HEK293 (cell line): ENCODE measurements around the gene MYL4.

Experiments used
- CTCF ChIA-PET: fragments of 350-600 bp; formaldehyde crosslinking; extraction: SDS; loops from one replicate; lab custom pipeline; 2021; ENCODE audit warnings: antibody characterized with exemption; lab: Yijun Ruan, JAX
- POLR2A ChIA-PET: fragments of 300-600 bp; formaldehyde crosslinking; extraction: SDS; loops from one replicate; lab custom pipeline; 2020; ENCODE audit warnings: antibody characterized with exemption, inconsistent platforms; lab: Yijun Ruan, JAX
- H3K27ac ChIP-seq: fragments of 200-500 bp; sonication (Bioruptor generic); 2 replicates; pipeline ENCODE4 v1.5.1; 2014; ENCODE audit warnings: low read depth, low read length, control low read depth, inconsistent platforms; ENCODE audit errors: extremely low read depth
- H3K36me3 ChIP-seq, 2 experiments: fragments of 200-500 bp in 1 of 2; sonication (Bioruptor generic) in 1 of 2; 1 replicate in 1 of 2; 2 replicates in 1 of 2; pipeline ENCODE4 v1.5.1; 2014 to 2017; ENCODE audit warnings: inconsistent platforms in 2 of 2, low read length in 2 of 2; ENCODE audit not compliant: control insufficient read depth in 2 of 2, insufficient read depth in 1 of 2
- H3K4me1 ChIP-seq: fragments of 200-500 bp; sonication (Bioruptor generic); 2 replicates; pipeline ENCODE4 v1.5.1; 2014; ENCODE audit warnings: mild to moderate bottlenecking, low read length, inconsistent platforms; ENCODE audit not compliant: control insufficient read depth, insufficient read depth
- H3K4me3 ChIP-seq: 2 replicates; pipeline ENCODE4 v1.5.1; 2011; ENCODE audit warnings: low read depth, mild to moderate bottlenecking, control low read depth, low read length, moderate library complexity
- H3K9me3 ChIP-seq: fragments of 200-500 bp; sonication (Bioruptor generic); 2 replicates; pipeline ENCODE4 v1.5.1; 2014; ENCODE audit warnings: low read depth, low read length, inconsistent platforms; ENCODE audit not compliant: control insufficient read depth, insufficient read depth
- GFI1B ChIP-seq: fragments of 450-650 bp; formaldehyde crosslinking; IDR thresholded peaks from 2 replicates; pipeline ENCODE4 v1.5.1; 2016; ENCODE audit warnings: missing biosample characterization, missing genetic modification characterization
- KLF16 ChIP-seq: fragments of 450-650 bp; formaldehyde crosslinking; IDR thresholded peaks from 2 replicates; pipeline ENCODE4 v1.5.1; 2017; ENCODE audit warnings: missing biosample characterization, missing genetic modification characterization
- KLF9 ChIP-seq: fragments of 450-650 bp; formaldehyde crosslinking; IDR thresholded peaks from 2 replicates; pipeline ENCODE4 v1.5.1; 2016; ENCODE audit warnings: missing biosample characterization, missing genetic modification characterization, low read depth
- TCF7L2 ChIP-seq: IDR thresholded peaks from 2 replicates; pipeline ENCODE4 v1.6.1; 2011; ENCODE audit warnings: low read depth, mild to moderate bottlenecking, inconsistent platforms, low read length, moderate library complexity, borderline replicate concordance
- TRIM28 ChIP-seq: IDR thresholded peaks from 2 replicates; pipeline ENCODE4 v1.6.1; 2011; ENCODE audit warnings: low read length, control low read depth, borderline replicate concordance
- ZNF350 ChIP-seq: fragments of 450-650 bp; formaldehyde crosslinking; IDR thresholded peaks from 2 replicates; pipeline ENCODE4 v1.5.0; 2017; ENCODE audit warnings: missing biosample characterization, mild to moderate bottlenecking, missing genetic modification characterization
- ZNF433 ChIP-seq: fragments of 450-650 bp; formaldehyde crosslinking; IDR thresholded peaks from 2 replicates; pipeline ENCODE4 v1.5.1; 2016; ENCODE audit warnings: missing biosample characterization, missing genetic modification characterization, low read depth
- ZNF513 ChIP-seq: fragments of 450-650 bp; IDR thresholded peaks from 2 replicates; pipeline ENCODE4 v1.5.1; 2018; ENCODE audit warnings: missing biosample characterization, missing genetic modification characterization
- ZNF571 ChIP-seq: fragments of 450-650 bp; formaldehyde crosslinking; IDR thresholded peaks from 2 replicates; pipeline ENCODE4 v1.5.0; 2017; ENCODE audit warnings: missing biosample characterization, missing genetic modification characterization
- ZNF768 ChIP-seq: fragments of 450-650 bp; formaldehyde crosslinking; IDR thresholded peaks from 2 replicates; pipeline ENCODE4 v1.5.1; 2018; ENCODE audit warnings: missing biosample characterization, mild to moderate bottlenecking, missing genetic modification characterization
- ZNF785 ChIP-seq: fragments of 450-650 bp; formaldehyde crosslinking; IDR thresholded peaks from 2 replicates; pipeline ENCODE4 v1.5.1; 2016; ENCODE audit warnings: missing biosample characterization, missing genetic modification characterization
- TF ChIP-seq, protein P1 (sequence below): fragments of 450-650 bp; formaldehyde crosslinking; IDR thresholded peaks from 2 replicates; pipeline ENCODE4 v1.5.1; 2016; ENCODE audit warnings: missing biosample characterization, missing genetic modification characterization, low read depth
- TF ChIP-seq, protein P2 (sequence below): fragments of 450-650 bp; formaldehyde crosslinking; IDR thresholded peaks from 2 replicates; pipeline ENCODE4 v1.5.1; 2016; ENCODE audit warnings: missing biosample characterization, missing genetic modification characterization
- TF ChIP-seq, protein P3 (sequence below): fragments of 450-650 bp; formaldehyde crosslinking; IDR thresholded peaks from 2 replicates; pipeline ENCODE4 v1.5.1; 2017; ENCODE audit warnings: missing biosample characterization, missing genetic modification characterization

MYL4 gene

DNA sequence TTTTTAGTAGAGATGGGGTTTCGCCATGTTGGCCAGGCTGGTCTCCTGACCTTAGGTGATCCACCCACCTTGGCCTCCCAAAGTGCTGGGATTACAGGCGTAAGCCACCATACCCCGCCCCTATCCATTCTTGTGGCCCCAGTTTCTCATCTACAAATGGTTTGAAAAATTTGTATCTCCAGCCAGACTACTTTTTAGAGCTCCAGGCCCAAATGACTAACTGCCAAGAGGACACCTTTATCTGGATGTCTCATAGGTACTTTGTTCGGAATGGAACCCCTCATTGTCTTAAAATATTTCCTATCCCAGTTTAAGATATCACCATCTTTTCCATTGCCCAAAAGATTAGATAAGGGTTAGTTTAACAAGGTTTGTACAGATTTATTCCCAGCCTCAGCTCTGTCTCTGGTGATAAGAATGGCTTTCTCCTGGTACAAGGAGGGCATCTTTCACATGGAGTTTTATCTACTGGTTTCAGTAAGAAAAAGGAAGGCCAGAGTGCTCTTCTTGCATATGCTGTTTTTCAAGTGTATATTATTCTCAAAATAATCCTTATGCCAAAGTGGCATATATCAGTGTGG, 15.1 kb upstream of the MYL4 start:
- H3K4me3 ChIP-seq = no peak overlapping the region
- no peaks in the 10 kb centered on the region for H3K9me3 ChIP-seq
- CTCF ChIA-PET = interaction anchor here (0.6 to 1.1 kb wide), 4 partner anchors 11 to 539 kb away, joined by 3 to 4 read pairs (median 3); partner anchors contain the start of gene TBX21
- TF ChIP-seq TCF7L2 = no peak
- TF ChIP-seq, protein P1, sequence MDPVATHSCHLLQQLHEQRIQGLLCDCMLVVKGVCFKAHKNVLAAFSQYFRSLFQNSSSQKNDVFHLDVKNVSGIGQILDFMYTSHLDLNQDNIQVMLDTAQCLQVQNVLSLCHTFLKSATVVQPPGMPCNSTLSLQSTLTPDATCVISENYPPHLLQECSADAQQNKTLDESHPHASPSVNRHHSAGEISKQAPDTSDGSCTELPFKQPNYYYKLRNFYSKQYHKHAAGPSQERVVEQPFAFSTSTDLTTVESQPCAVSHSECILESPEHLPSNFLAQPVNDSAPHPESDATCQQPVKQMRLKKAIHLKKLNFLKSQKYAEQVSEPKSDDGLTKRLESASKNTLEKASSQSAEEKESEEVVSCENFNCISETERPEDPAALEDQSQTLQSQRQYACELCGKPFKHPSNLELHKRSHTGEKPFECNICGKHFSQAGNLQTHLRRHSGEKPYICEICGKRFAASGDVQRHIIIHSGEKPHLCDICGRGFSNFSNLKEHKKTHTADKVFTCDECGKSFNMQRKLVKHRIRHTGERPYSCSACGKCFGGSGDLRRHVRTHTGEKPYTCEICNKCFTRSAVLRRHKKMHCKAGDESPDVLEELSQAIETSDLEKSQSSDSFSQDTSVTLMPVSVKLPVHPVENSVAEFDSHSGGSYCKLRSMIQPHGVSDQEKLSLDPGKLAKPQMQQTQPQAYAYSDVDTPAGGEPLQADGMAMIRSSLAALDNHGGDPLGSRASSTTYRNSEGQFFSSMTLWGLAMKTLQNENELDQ = no peak
- TF ChIP-seq ZNF350 (tag by site-specific recombination) = no peak
- TF ChIP-seq, protein P2, sequence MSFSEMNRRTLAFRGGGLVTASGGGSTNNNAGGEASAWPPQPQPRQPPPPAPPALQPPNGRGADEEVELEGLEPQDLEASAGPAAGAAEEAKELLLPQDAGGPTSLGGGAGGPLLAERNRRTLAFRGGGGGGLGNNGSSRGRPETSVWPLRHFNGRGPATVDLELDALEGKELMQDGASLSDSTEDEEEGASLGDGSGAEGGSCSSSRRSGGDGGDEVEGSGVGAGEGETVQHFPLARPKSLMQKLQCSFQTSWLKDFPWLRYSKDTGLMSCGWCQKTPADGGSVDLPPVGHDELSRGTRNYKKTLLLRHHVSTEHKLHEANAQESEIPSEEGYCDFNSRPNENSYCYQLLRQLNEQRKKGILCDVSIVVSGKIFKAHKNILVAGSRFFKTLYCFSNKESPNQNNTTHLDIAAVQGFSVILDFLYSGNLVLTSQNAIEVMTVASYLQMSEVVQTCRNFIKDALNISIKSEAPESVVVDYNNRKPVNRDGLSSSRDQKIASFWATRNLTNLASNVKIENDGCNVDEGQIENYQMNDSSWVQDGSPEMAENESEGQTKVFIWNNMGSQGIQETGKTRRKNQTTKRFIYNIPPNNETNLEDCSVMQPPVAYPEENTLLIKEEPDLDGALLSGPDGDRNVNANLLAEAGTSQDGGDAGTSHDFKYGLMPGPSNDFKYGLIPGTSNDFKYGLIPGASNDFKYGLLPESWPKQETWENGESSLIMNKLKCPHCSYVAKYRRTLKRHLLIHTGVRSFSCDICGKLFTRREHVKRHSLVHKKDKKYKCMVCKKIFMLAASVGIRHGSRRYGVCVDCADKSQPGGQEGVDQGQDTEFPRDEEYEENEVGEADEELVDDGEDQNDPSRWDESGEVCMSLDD (tag by site-specific recombination) = no peak
- TF ChIP-seq ZNF571 = no peak
- TF ChIP-seq ZNF768 (tag by site-specific recombination) = no peak
- no peak for TF ChIP-seq ZNF513 (tag by site-specific recombination)
- TF ChIP-seq ZNF433 = no peak
- TF ChIP-seq, protein P3, sequence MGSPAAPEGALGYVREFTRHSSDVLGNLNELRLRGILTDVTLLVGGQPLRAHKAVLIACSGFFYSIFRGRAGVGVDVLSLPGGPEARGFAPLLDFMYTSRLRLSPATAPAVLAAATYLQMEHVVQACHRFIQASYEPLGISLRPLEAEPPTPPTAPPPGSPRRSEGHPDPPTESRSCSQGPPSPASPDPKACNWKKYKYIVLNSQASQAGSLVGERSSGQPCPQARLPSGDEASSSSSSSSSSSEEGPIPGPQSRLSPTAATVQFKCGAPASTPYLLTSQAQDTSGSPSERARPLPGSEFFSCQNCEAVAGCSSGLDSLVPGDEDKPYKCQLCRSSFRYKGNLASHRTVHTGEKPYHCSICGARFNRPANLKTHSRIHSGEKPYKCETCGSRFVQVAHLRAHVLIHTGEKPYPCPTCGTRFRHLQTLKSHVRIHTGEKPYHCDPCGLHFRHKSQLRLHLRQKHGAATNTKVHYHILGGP = no peak
- TF ChIP-seq ZNF785 (tag by site-specific recombination) = no peak
- TF ChIP-seq KLF16 = no peak
- TF ChIP-seq GFI1B (tag by site-specific recombination) = no peak
- H3K36me3 ChIP-seq = no peaks in the 10 kb centered on the region
- H3K4me1 ChIP-seq = no peaks in the 10 kb centered on the region
- no peak overlapping the region for H3K27ac ChIP-seq
- POLR2A ChIA-PET = no interaction called here

DNA sequence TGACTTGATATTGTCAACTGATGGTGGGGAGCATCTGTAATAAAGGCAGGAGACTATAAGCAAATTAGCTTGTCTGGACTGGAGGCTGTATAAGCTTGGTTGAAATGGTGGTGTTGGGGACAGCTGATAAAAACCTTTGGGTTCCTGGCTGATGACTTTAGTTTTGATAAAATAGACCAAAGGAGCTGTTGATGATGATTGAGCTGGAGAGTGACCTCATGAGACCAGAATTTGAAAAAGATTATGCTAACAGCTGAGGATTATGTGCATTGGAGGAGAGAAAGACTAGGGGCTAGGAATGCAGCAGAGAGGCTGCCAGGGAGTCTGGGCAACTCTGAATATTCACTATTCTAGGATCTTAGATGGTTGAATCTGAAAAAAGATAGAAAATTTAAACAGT, 11.3 kb upstream of the MYL4 start:
- POLR2A ChIA-PET = interaction anchor here (1.2 kb wide), 1 partner anchor 9 kb away, joined by 7 read pairs; the partner anchor contains the start of gene CDC27
- CTCF ChIA-PET = interaction anchor here (0.9 to 1.1 kb wide), 2 partner anchors 12 kb away, joined by 3 to 7 read pairs; no protein-coding TSS in a partner anchor
- Histone ChIP-seq H3K27ac (no peak overlapping the region), H3K36me3 (no peaks in the 10 kb centered on the region), H3K4me1 (no peaks in the 10 kb centered on the region), H3K4me3 (no peak overlapping the region), H3K9me3 (no peaks in the 10 kb centered on the region)
- TF ChIP-seq TRIM28 (no peak), KLF9 (no peak)
